ENCODE data around the gene CCDC177. TPM values are rescaled to one million over a fixed set of nuclear protein-coding genes. Genes with fewer than 3 reads are reported as not detected.

Gene CCDC177
- total and polyA plus RNA-seq, 4 donors, result 0.01 TPM; not detected in 3

DNA sequence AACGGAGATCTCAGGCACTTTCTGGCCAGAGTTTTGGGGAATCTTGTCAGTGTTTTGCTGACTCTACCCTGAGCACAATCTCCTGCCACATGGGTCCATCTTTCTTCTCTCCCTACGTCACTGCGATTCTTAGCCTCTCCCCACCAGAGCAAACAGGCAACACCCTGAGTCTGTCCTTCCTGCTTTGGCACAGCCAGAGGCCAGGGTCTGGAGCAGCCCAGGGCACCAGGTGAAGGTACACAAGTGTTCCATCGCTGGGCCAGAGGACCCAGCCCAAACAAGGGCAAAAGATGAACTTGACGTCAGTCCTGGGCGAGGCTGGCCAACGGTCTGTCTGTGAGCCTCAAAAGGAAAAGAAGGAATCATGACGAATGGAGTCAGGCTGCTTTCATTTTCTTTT is 12.7 kb upstream of the CCDC177 start:
- Histone ChIP-seq H3K27ac (ENCODE audit: low read depth in 1 of 2, low read length in 1 of 2) (no peak overlapping the region), H3K36me3 (ENCODE audit: control insufficient read depth in 4 of 4, insufficient read depth in 4 of 4, low read length in 4 of 4) (no peaks in the 10 kb centered on the region), H3K9ac (ENCODE audit: insufficient read depth in 1 of 2, low read length in 2 of 2) (no peak overlapping the region), H3K27me3 (ENCODE audit: control insufficient read depth in 3 of 3, insufficient read depth in 3 of 3, low read length in 2 of 3) (no peaks in the 10 kb centered on the region), H3K4me1 (ENCODE audit: control insufficient read depth in 5 of 5, insufficient read depth in 5 of 5, low read length in 5 of 5) (peaks cover 0 to 6% (median 0%) of the 10 kb centered on the region in 5 donors), H3K9me3 (ENCODE audit: control insufficient read depth in 4 of 4, insufficient read depth in 3 of 4, low read length in 3 of 4) (no peaks in the 10 kb centered on the region), H3K4me3 (no peak overlapping the region)
- ATAC-seq (ENCODE audit: insufficient read depth, low FRiP score), result no peak
- DNase-seq, result no peak
- WGBS, 2 donors, result 63 to 72% methylated on average over 8 of the region's 8 CpGs
- no peak for TF ChIP-seq CTCF (IDR thresholded peaks at IDR 0.05; ENCODE audit: control extremely low read depth, extremely low read depth)

DNA sequence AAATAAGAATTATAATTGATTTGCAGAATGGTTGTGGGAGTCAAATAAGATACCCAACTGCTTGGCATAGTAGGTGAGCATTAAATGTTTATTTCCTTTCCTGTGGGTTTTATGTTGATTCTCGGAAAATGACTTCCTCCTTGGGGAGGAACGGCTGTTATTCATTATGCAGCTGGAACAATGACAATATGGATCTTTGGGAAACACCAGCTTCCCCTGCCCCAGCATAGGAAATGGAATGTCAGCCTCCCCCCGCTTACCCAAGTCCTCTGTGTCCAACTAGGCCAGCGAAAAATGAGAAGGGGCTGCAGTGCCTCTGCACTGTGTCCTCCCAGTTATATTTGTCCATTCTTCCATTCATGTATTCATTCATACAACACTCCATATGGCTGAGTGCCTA is 11.7 kb upstream of the CCDC177 start:
- Histone ChIP-seq H3K27me3 (ENCODE audit: control insufficient read depth in 3 of 3, insufficient read depth in 3 of 3, low read length in 2 of 3) (no peaks in the 10 kb centered on the region), H3K27ac (ENCODE audit: low read depth in 1 of 2, low read length in 1 of 2) (peak overlapping the region in 1 of 2 donors; percentile 57), H3K4me1 (ENCODE audit: control insufficient read depth in 5 of 5, insufficient read depth in 5 of 5, low read length in 5 of 5) (peaks cover 0 to 6% (median 0%) of the 10 kb centered on the region in 5 donors), H3K9ac (ENCODE audit: insufficient read depth in 1 of 2, low read length in 2 of 2) (no peak overlapping the region), H3K36me3 (ENCODE audit: control insufficient read depth in 4 of 4, insufficient read depth in 4 of 4, low read length in 4 of 4) (no peaks in the 10 kb centered on the region), H3K9me3 (ENCODE audit: control insufficient read depth in 4 of 4, insufficient read depth in 3 of 4, low read length in 3 of 4) (no peaks in the 10 kb centered on the region), H3K4me3 (no peak overlapping the region)
- TF ChIP-seq CTCF (IDR thresholded peaks at IDR 0.05; ENCODE audit: control extremely low read depth, extremely low read depth), result no peak
- WGBS, 2 donors, result 40 to 61% methylated on average over 4 of the region's 4 CpGs
- ATAC-seq (ENCODE audit: insufficient read depth, low FRiP score) (no peak), DNase-seq (peak in 1 of 3 donors; percentile 11)

GRCh38 chr14:69584389-69584788 is 9.7 kb upstream of the CCDC177 start:
- no peak for ATAC-seq (ENCODE audit: insufficient read depth, low FRiP score)
- 94% methylated on average over 1 of the region's 1 CpG for WGBS, 2 donors
- no peak for TF ChIP-seq CTCF (IDR thresholded peaks at IDR 0.05; ENCODE audit: control extremely low read depth, extremely low read depth)

GRCh38 chr14:69582829-69583228 is 8.2 kb upstream of the CCDC177 start:
- ATAC-seq (ENCODE audit: insufficient read depth, low FRiP score), result no peak
- no peak overlapping the region for H3K9ac ChIP-seq (ENCODE audit: insufficient read depth in 1 of 2, low read length in 2 of 2)
- TF ChIP-seq CTCF (IDR thresholded peaks at IDR 0.05; ENCODE audit: control extremely low read depth, extremely low read depth), result no peak
- no peaks in the 10 kb centered on the region for H3K9me3 ChIP-seq (ENCODE audit: control insufficient read depth in 4 of 4, insufficient read depth in 3 of 4, low read length in 3 of 4)
- H3K27me3 ChIP-seq (ENCODE audit: control insufficient read depth in 3 of 3, insufficient read depth in 3 of 3, low read length in 2 of 3), result peaks cover 0 to 7% (median 6%) of the 10 kb centered on the region in 3 donors
- no peaks in the 10 kb centered on the region for H3K36me3 ChIP-seq (ENCODE audit: control insufficient read depth in 4 of 4, insufficient read depth in 4 of 4, low read length in 4 of 4)
- H3K27ac ChIP-seq (ENCODE audit: low read depth in 1 of 2, low read length in 1 of 2), result no peak overlapping the region
- WGBS, 2 donors, result 92 to 94% methylated on average over 4 of the region's 4 CpGs
- H3K4me1 ChIP-seq (ENCODE audit: control insufficient read depth in 5 of 5, insufficient read depth in 5 of 5, low read length in 5 of 5), result peaks cover 0 to 9% (median 4%) of the 10 kb centered on the region in 5 donors
- no peak overlapping the region for H3K4me3 ChIP-seq
- DNase-seq, result no peak

More at GRCh38 chr14:69584389-69584788, 9.7 kb upstream of the CCDC177 start:
- peaks cover 0 to 9% (median 4%) of the 10 kb centered on the region in 5 donors for H3K4me1 ChIP-seq (ENCODE audit: control insufficient read depth in 5 of 5, insufficient read depth in 5 of 5, low read length in 5 of 5)
- DNase-seq, result no peak
- H3K9me3 ChIP-seq (ENCODE audit: control insufficient read depth in 4 of 4, insufficient read depth in 3 of 4, low read length in 3 of 4), result no peaks in the 10 kb centered on the region
- H3K27ac ChIP-seq (ENCODE audit: low read depth in 1 of 2, low read length in 1 of 2), result no peak overlapping the region
- H3K4me3 ChIP-seq, result no peak overlapping the region
- no peaks in the 10 kb centered on the region for H3K36me3 ChIP-seq (ENCODE audit: control insufficient read depth in 4 of 4, insufficient read depth in 4 of 4, low read length in 4 of 4)
- H3K27me3 ChIP-seq (ENCODE audit: control insufficient read depth in 3 of 3, insufficient read depth in 3 of 3, low read length in 2 of 3), result no peaks in the 10 kb centered on the region
- H3K9ac ChIP-seq (ENCODE audit: insufficient read depth in 1 of 2, low read length in 2 of 2), result no peak overlapping the region
